GM12891 (cell line): ENCODE results near the gene CHPT1.

Source experiments
- PAX5 ChIP-seq: IDR thresholded peaks from 2 replicates; pipeline ENCODE4 v1.6.1; 2011; ENCODE audit warnings: low read length, moderate library complexity, mild to moderate bottlenecking; ENCODE audit not compliant: insufficient read depth, severe bottlenecking
- POLR2A ChIP-seq: IDR thresholded peaks from 2 replicates; pipeline ENCODE4 v1.6.1; 2011; ENCODE audit warnings: low read depth, low read length, control low read depth
- POLR2AphosphoS5 ChIP-seq: IDR thresholded peaks from 2 replicates; pipeline ENCODE4 v1.6.1; 2011; ENCODE audit warnings: low read depth, low read length, control low read depth
- POU2F2 ChIP-seq: IDR thresholded peaks from 2 replicates; pipeline ENCODE4 v1.6.1; 2011; ENCODE audit warnings: low read depth, mild to moderate bottlenecking, control low read depth, low read length, moderate library complexity
- SPI1 ChIP-seq: IDR thresholded peaks from 2 replicates; pipeline ENCODE4 v1.6.1; 2011; ENCODE audit warnings: low read depth, low read length, control low read depth
- TAF1 ChIP-seq: IDR thresholded peaks from 2 replicates; pipeline ENCODE4 v1.6.1; 2011; ENCODE audit warnings: low read depth, low read length, control low read depth

GRCh38 chr12:101678081-101678480 lies 19.4 kb upstream of the CHPT1 start:
- TF ChIP-seq POLR2A (no peak), TAF1 (no peak), POLR2AphosphoS5 (no peak), POU2F2 (no peak), PAX5 (no peak), SPI1 (no peak)
